Neural cell (in vitro differentiated cells): ENCODE data around the gene KREMEN2.

ENCODE experiments used
- EP300 ChIP-seq: fragments of 450-650 bp; conservative IDR thresholded peaks from 2 replicates; pipeline ENCODE4 v1.6.1; 2014; ENCODE audit warnings: antibody characterized with exemption, mild to moderate bottlenecking, moderate library complexity; ENCODE audit not compliant: poor library complexity, severe bottlenecking
- RAD21 ChIP-seq: fragments of 450-650 bp; conservative IDR thresholded peaks from 2 replicates; pipeline ENCODE4 v1.6.1; 2014; ENCODE audit warnings: antibody characterized with exemption, mild to moderate bottlenecking, moderate library complexity
- TF ChIP-seq, protein P1 (sequence below): fragments of 450-650 bp; IDR thresholded peaks from 2 replicates; pipeline ENCODE4 v1.5.1; 2014; ENCODE audit warnings: antibody characterized with exemption, mild to moderate bottlenecking, moderate library complexity; ENCODE audit not compliant: poor library complexity, severe bottlenecking

DNA sequence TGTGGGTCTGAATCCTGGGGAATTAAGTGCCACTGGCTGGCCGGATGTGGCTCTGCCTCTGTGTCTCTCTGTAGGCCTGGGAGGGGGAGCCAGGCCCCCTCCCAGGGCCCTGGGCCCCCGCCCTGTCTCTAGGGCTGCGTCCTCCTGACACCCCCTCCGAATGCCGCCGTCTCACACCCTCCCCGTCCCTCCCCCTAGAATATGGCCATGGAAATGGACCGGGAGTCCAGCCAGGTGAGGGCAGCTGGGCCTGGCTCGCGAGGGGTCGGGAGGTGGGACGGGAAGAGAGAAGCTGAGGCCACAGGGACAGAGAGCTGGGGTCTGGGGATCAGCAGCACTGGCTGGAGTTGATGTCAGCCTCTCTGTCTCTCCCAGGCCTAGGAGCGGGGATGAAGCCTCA, 32.2 kb downstream of the KREMEN2 start:
- TF ChIP-seq, protein P1, sequence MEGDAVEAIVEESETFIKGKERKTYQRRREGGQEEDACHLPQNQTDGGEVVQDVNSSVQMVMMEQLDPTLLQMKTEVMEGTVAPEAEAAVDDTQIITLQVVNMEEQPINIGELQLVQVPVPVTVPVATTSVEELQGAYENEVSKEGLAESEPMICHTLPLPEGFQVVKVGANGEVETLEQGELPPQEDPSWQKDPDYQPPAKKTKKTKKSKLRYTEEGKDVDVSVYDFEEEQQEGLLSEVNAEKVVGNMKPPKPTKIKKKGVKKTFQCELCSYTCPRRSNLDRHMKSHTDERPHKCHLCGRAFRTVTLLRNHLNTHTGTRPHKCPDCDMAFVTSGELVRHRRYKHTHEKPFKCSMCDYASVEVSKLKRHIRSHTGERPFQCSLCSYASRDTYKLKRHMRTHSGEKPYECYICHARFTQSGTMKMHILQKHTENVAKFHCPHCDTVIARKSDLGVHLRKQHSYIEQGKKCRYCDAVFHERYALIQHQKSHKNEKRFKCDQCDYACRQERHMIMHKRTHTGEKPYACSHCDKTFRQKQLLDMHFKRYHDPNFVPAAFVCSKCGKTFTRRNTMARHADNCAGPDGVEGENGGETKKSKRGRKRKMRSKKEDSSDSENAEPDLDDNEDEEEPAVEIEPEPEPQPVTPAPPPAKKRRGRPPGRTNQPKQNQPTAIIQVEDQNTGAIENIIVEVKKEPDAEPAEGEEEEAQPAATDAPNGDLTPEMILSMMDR, result no peak
- TF ChIP-seq RAD21, result no peak
- no peak for TF ChIP-seq EP300
